AG09319 (cell line): ENCODE results near the gene OR8J3.

Experiments used
- DNase-seq: peaks from one replicate; pipeline ENCODE4 v3.0.0-alpha.2; 2010; ENCODE audit warnings: low read depth; ENCODE audit errors: extremely low read depth
- CTCF ChIP-seq: IDR thresholded peaks from 2 replicates; pipeline ENCODE4 v1.5.1; 2011; ENCODE audit warnings: low read depth, mild to moderate bottlenecking, inconsistent platforms, low read length, moderate library complexity

The OR8J3 gene

GRCh38 chr11:56140151-56140661 is at the start of gene OR8J3:
Gene OR8J3, minus strand, starts transcription at chr11:56140201. Its CDS starts 2,483 bp downstream, at chr11:56137718.
- no peak for DNase-seq
- TF ChIP-seq CTCF = no peak

GRCh38 chr11:56188602-56189001 is 48.6 kb upstream of the OR8J3 start:
- no peak for TF ChIP-seq CTCF
- DNase-seq = no peak

GRCh38 chr11:56183459-56183858 is 43.5 kb upstream of the OR8J3 start:
- DNase-seq = no peak

GRCh38 chr11:56176318-56176717 is 36.3 kb upstream of the OR8J3 start, which contains the start of gene OR5J2:
Gene OR5J2, plus strand, starts transcription at chr11:56176618. Its CDS starts 0 bp downstream, at chr11:56176618.
- no peak for DNase-seq
- TF ChIP-seq CTCF = no peak

More at GRCh38 chr11:56183459-56183858, 43.5 kb upstream of the OR8J3 start:
- no peak for TF ChIP-seq CTCF

- no peak for TF ChIP-seq CTCF
- no peak for DNase-seq
Observed at GRCh38 chr11:56172256-56172830, 32.3 kb upstream of the OR8J3 start.

GRCh38 chr11:56163804-56164203 is 23.8 kb upstream of the OR8J3 start:
- TF ChIP-seq CTCF = no peak

GRCh38 chr11:56160217-56160616 is 20.2 kb upstream of the OR8J3 start, which contains the start of gene OR8K5:
Gene OR8K5, minus strand, starts transcription at chr11:56160317. Its CDS starts 0 bp downstream, at chr11:56160317.
- no peak for TF ChIP-seq CTCF
- no peak for DNase-seq

More at GRCh38 chr11:56163804-56164203, 23.8 kb upstream of the OR8J3 start:
- DNase-seq = no peak
